Neural cell (in vitro differentiated cells): ENCODE results near the gene C7orf57. TPM values are rescaled to one million over a fixed set of nuclear protein-coding genes. Genes with fewer than 3 reads are reported as not detected.

Source experiments
- H2AFZ ChIP-seq: fragments of 200-600, 300-800 bp; sonication (generic), shearing (Covaris generic); 2 replicates; pipeline ENCODE4 v1.6.0; 2014; ENCODE audit warnings: low read depth, mild to moderate bottlenecking, antibody characterized with exemption, low read length, moderate library complexity
- H3F3A ChIP-seq: fragments of 200-600 bp; shearing (Covaris generic); 2 replicates; pipeline ENCODE4 v1.6.1; 2016; ENCODE audit warnings: mild to moderate bottlenecking, moderate library complexity, mixed read lengths, antibody characterized with exemption, low read length; ENCODE audit not compliant: insufficient read depth, poor library complexity, severe bottlenecking
- H3K27ac ChIP-seq: fragments of 200-600, 300-800 bp; sonication (generic), shearing (Covaris generic); 2 replicates; pipeline ENCODE4 v1.5.1; 2014; ENCODE audit warnings: mild to moderate bottlenecking, low read length, moderate library complexity
- H3K27me3 ChIP-seq: fragments of 300-800, 200-600 bp; sonication (generic), shearing (Covaris generic); 2 replicates; pipeline ENCODE4 v1.6.0; 2014; ENCODE audit warnings: mild to moderate bottlenecking, low read depth, low read length, moderate library complexity; ENCODE audit not compliant: insufficient read depth
- H3K36me3 ChIP-seq: fragments of 300-800, 200-600 bp; sonication (generic), shearing (Covaris generic); 2 replicates; pipeline ENCODE4 v1.5.1; 2014; ENCODE audit warnings: mild to moderate bottlenecking, antibody characterized with exemption, low read length, moderate library complexity; ENCODE audit not compliant: insufficient read depth
- H3K4me2 ChIP-seq: fragments of 300-800, 200-600 bp; sonication (generic), shearing (Covaris generic); 2 replicates; pipeline ENCODE4 v1.6.0; 2014; ENCODE audit warnings: mild to moderate bottlenecking, low read length
- H3K4me3 ChIP-seq: fragments of 300-800, 200-600 bp; sonication (generic), shearing (Covaris generic); 2 replicates; pipeline ENCODE4 v1.5.1; 2014; ENCODE audit warnings: mild to moderate bottlenecking, low read length, moderate library complexity
- H3K79me2 ChIP-seq: fragments of 200-600 bp; shearing (Covaris generic); replicated peaks from 2 replicates; pipeline ENCODE4 v1.6.0; 2014; ENCODE audit warnings: mild to moderate bottlenecking, low read length, moderate library complexity; ENCODE audit not compliant: insufficient read depth
- H3K9ac ChIP-seq: fragments of 300-800, 200-600 bp; sonication (generic), shearing (Covaris generic); 2 replicates; pipeline ENCODE4 v1.6.1; 2016; ENCODE audit warnings: mild to moderate bottlenecking, low read length, mixed read lengths
- H3K9me2 ChIP-seq: fragments of 200-600 bp; shearing (Covaris generic); 2 replicates; pipeline ENCODE4 v1.6.1; 2016; ENCODE audit warnings: mild to moderate bottlenecking, low read length, mixed read lengths; ENCODE audit not compliant: insufficient read depth
- H3K9me3 ChIP-seq: fragments of 200-600, 300-800 bp; sonication (generic), shearing (Covaris generic); 2 replicates; pipeline ENCODE4 v1.6.1; 2016; ENCODE audit warnings: mild to moderate bottlenecking, mixed run types, low read length, moderate library complexity, mixed read lengths
- H4K20me1 ChIP-seq: fragments of 200-600 bp; shearing (Covaris generic); 2 replicates; pipeline ENCODE4 v1.6.1; 2016; ENCODE audit warnings: mild to moderate bottlenecking, mixed run types; ENCODE audit not compliant: insufficient read depth
- CTCF ChIP-seq: fragments of 450-650 bp; IDR thresholded peaks from 2 replicates; pipeline ENCODE4 v1.5.1; 2014; ENCODE audit warnings: antibody characterized with exemption, mild to moderate bottlenecking, moderate library complexity; ENCODE audit not compliant: poor library complexity, severe bottlenecking
- EP300 ChIP-seq: fragments of 450-650 bp; conservative IDR thresholded peaks from 2 replicates; pipeline ENCODE4 v1.6.1; 2014; ENCODE audit warnings: antibody characterized with exemption, mild to moderate bottlenecking, moderate library complexity; ENCODE audit not compliant: poor library complexity, severe bottlenecking
- EZH2 ChIP-seq: fragments of 200-600, 300-800 bp; shearing (Covaris generic), sonication (generic); IDR thresholded peaks from 2 replicates; pipeline ENCODE4 v1.6.1; 2014; ENCODE audit warnings: antibody characterized with exemption, low read length, borderline replicate concordance, mild to moderate bottlenecking; ENCODE audit not compliant: insufficient read depth, poor library complexity, severe bottlenecking
- MXI1 ChIP-seq: fragments of 450-650 bp; conservative IDR thresholded peaks from 2 replicates; pipeline ENCODE4 v1.6.1; 2014; ENCODE audit warnings: antibody characterized with exemption, mild to moderate bottlenecking; ENCODE audit not compliant: poor library complexity, severe bottlenecking
- POLR2AphosphoS5 ChIP-seq: IDR thresholded peaks from 2 replicates; pipeline ENCODE4 v1.6.1; 2012
- RAD21 ChIP-seq: fragments of 450-650 bp; conservative IDR thresholded peaks from 2 replicates; pipeline ENCODE4 v1.6.1; 2014; ENCODE audit warnings: antibody characterized with exemption, mild to moderate bottlenecking, moderate library complexity
- REST ChIP-seq: IDR thresholded peaks from 2 replicates; pipeline ENCODE4 v1.6.1; 2012; ENCODE audit warnings: borderline replicate concordance
- SMC3 ChIP-seq: fragments of 450-650 bp; conservative IDR thresholded peaks from 2 replicates; pipeline ENCODE4 v1.6.1; 2014; ENCODE audit warnings: antibody characterized with exemption, mild to moderate bottlenecking, moderate library complexity; ENCODE audit not compliant: poor library complexity
- TAF1 ChIP-seq: IDR thresholded peaks from 2 replicates; pipeline ENCODE4 v1.6.1; 2012; ENCODE audit warnings: low read depth
- polyA plus RNA-seq: library from polyadenylated mRNA; depleted of rRNA; stranded (reverse); fragments of >200 nt; gene quantifications from 2 replicates; pipeline ENCODE4 v1.2.3, GENCODE V29; 2014

C7orf57 gene
- polyA plus RNA-seq, 1 donor from 2014 or later, result not detected

- Histone ChIP-seq H3K27me3 (peaks cover 14% of the 10 kb centered on the region), H3K79me2 (no peaks in the 10 kb centered on the region), H3K4me2 (no peak overlapping the region), H3F3A (no peaks in the 10 kb centered on the region), H3K9me2 (no peaks in the 10 kb centered on the region), H3K9me3 (no peaks in the 10 kb centered on the region), H3K36me3 (no peaks in the 10 kb centered on the region), H3K9ac (no peak overlapping the region), H3K4me3 (no peak overlapping the region), H2AFZ (no peak overlapping the region), H4K20me1 (no peaks in the 10 kb centered on the region), H3K27ac (no peak overlapping the region)
- TF ChIP-seq CTCF (no peak), EZH2 (no peak), SMC3 (no peak), MXI1 (no peak), POLR2AphosphoS5 (no peak), REST (no peak), EP300 (no peak), RAD21 (no peak), TAF1 (no peak)
Measured at GRCh38 chr7:48091506-48092433, 56.4 kb downstream of the C7orf57 start.

GRCh38 chr7:48094861-48095293 is 59.5 kb downstream of the C7orf57 start:
- H3F3A ChIP-seq, result no peaks in the 10 kb centered on the region
- TF ChIP-seq REST (no peak), SMC3 (no peak), CTCF (no peak), TAF1 (no peak), EZH2 (no peak), MXI1 (no peak), EP300 (no peak), POLR2AphosphoS5 (no peak), RAD21 (no peak)
- no peak overlapping the region for H2AFZ ChIP-seq
- H3K4me3 ChIP-seq, result no peak overlapping the region
- no peaks in the 10 kb centered on the region for H3K79me2 ChIP-seq
- H3K9me2 ChIP-seq, result no peaks in the 10 kb centered on the region
- H3K27me3 ChIP-seq, result peaks cover 9% of the 10 kb centered on the region
- H3K9me3 ChIP-seq, result no peaks in the 10 kb centered on the region
- H3K9ac ChIP-seq, result no peak overlapping the region
- no peaks in the 10 kb centered on the region for H3K36me3 ChIP-seq
- H3K4me2 ChIP-seq, result no peak overlapping the region
- H4K20me1 ChIP-seq, result no peaks in the 10 kb centered on the region
- no peak overlapping the region for H3K27ac ChIP-seq
